PFSK-1 (cell line): Measurements from ENCODE around the gene DNAH1.

Experiments used
- FOXP2 ChIP-seq: optimal IDR thresholded peaks from 2 replicates; pipeline ENCODE3; 2011; ENCODE audit warnings: borderline replicate concordance, control low read depth, inconsistent platforms; ENCODE audit not compliant: insufficient read depth; ENCODE audit errors: extremely low read length, extremely low read depth
- POLR2AphosphoS5 ChIP-seq: IDR thresholded peaks from 2 replicates; pipeline ENCODE4 v1.6.1; 2012; ENCODE audit warnings: low read depth, mild to moderate bottlenecking, control low read depth, low read length, moderate library complexity
- REST ChIP-seq, 2 experiments: IDR thresholded peaks; 2 replicates each; pipeline versions ENCODE4 v1.6.1 to v1.8.0; 2011 to 2012; ENCODE audit warnings: low read depth in 2 of 2, low read length in 2 of 2, control low read depth in 1 of 2, inconsistent platforms in 1 of 2, mild to moderate bottlenecking in 1 of 2, moderate library complexity in 1 of 2; ENCODE audit not compliant: insufficient read depth in 1 of 2
- SIN3A ChIP-seq: IDR thresholded peaks from 2 replicates; pipeline ENCODE4 v1.6.1; 2012; ENCODE audit warnings: mild to moderate bottlenecking, low read length, moderate library complexity, borderline replicate concordance; ENCODE audit not compliant: insufficient read depth
- TAF1 ChIP-seq: IDR thresholded peaks from 2 replicates; pipeline ENCODE4 v1.6.1; 2012; ENCODE audit warnings: low read length, control low read depth, borderline replicate concordance; ENCODE audit not compliant: insufficient read depth

DNAH1 gene

GRCh38 chr3:52345521-52346109, 29.5 kb downstream of the DNAH1 start:
- TF ChIP-seq TAF1 = no peak
- no peak for TF ChIP-seq FOXP2
- TF ChIP-seq REST (IDR thresholded peaks at IDR 0.05; ENCODE audit: insufficient read depth in 1 of 2, low read depth in 2 of 2, low read length in 2 of 2) = no peak
- no peak for TF ChIP-seq POLR2AphosphoS5
- TF ChIP-seq SIN3A = no peak

GRCh38 chr3:52346623-52347530, 30.8 kb downstream of the DNAH1 start:
- TF ChIP-seq SIN3A (no peak), POLR2AphosphoS5 (no peak), REST (IDR thresholded peaks at IDR 0.05; ENCODE audit: insufficient read depth in 1 of 2, low read depth in 2 of 2, low read length in 2 of 2) (no peak), FOXP2 (no peak), TAF1 (no peak)

GRCh38 chr3:52347716-52348635, 31.9 kb downstream of the DNAH1 start:
- TF ChIP-seq SIN3A (no peak), TAF1 (no peak), FOXP2 (no peak), REST (IDR thresholded peaks at IDR 0.05; ENCODE audit: insufficient read depth in 1 of 2, low read depth in 2 of 2, low read length in 2 of 2) (no peak), POLR2AphosphoS5 (no peak)

- TF ChIP-seq POLR2AphosphoS5 (no peak), REST (IDR thresholded peaks at IDR 0.05; ENCODE audit: insufficient read depth in 1 of 2, low read depth in 2 of 2, low read length in 2 of 2) (no peak), SIN3A (no peak), TAF1 (no peak), FOXP2 (no peak)
Measured at GRCh38 chr3:52349131-52349530, 33.0 kb downstream of the DNAH1 start.
